ENCODE data around the gene COX7C.
"Not testable (repeated sequence)": the region's sequence is repeated elsewhere in the genome, so short reads cannot be mapped to it uniquely, and the experiment has no call there.

The COX7C gene, protein sequence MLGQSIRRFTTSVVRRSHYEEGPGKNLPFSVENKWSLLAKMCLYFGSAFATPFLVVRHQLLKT

DNA sequence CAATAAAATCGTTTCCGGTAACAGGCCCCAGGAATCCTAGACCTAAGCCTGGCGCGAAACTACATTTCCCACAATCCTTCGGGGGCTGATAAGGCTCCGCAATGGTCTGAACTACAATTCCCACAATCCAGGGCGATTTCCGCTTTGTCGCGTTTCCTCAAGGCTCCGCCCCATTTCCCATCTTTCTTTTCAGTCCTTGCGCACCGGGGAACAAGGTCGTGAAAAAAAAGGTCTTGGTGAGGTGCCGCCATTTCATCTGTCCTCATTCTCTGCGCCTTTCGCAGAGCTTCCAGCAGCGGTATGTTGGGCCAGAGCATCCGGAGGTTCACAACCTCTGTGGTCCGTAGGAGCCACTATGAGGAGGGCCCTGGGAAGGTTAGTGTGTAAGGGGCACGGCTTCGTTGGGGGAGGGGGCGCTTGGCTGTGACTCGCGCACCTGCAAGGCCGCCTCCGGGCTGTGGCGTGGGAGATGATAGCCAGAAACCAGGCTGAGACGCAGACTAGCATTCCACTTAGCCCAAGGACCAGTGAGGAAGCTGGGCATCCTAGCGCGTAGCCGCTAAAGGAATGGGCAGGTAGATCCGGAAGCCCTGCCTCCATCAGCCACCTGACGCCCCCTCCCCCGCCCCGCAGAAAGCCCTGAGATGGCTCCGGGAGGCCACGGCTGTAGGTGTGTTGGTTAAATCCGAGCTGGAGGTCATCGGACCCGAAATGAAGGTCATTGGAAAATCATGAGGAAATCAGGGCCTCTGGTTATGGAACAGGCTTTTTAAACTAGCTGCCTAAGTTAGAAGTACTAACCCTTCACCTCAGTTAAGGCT, at the start of gene COX7C:
COX7C (plus strand) TSS at position 186 of the 821 bp plus-strand sequence; CDS start at position 301, 115 bp downstream.
- H3K27ac Mint-ChIP-seq: peak within 1 kb of the TSS; percentile 96 to 99 (median 99)
- peak within 1 kb of the TSS; percentile 99 to 100 (median 100) for H3K4me3 Mint-ChIP-seq
- H3K9me3 Mint-ChIP-seq: peaks cover 2% of the 10 kb centered on the region
- H3K4me1 Mint-ChIP-seq: peaks cover 13% of the 10 kb centered on the region
- TF ChIP-seq, protein P1, sequence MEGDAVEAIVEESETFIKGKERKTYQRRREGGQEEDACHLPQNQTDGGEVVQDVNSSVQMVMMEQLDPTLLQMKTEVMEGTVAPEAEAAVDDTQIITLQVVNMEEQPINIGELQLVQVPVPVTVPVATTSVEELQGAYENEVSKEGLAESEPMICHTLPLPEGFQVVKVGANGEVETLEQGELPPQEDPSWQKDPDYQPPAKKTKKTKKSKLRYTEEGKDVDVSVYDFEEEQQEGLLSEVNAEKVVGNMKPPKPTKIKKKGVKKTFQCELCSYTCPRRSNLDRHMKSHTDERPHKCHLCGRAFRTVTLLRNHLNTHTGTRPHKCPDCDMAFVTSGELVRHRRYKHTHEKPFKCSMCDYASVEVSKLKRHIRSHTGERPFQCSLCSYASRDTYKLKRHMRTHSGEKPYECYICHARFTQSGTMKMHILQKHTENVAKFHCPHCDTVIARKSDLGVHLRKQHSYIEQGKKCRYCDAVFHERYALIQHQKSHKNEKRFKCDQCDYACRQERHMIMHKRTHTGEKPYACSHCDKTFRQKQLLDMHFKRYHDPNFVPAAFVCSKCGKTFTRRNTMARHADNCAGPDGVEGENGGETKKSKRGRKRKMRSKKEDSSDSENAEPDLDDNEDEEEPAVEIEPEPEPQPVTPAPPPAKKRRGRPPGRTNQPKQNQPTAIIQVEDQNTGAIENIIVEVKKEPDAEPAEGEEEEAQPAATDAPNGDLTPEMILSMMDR (IDR thresholded peaks at IDR 0.05; ENCODE audit: unreplicated experiment in 3 of 3): no peak
- no peaks in the 10 kb centered on the region for H3K27me3 Mint-ChIP-seq (ENCODE audit: low read depth)
- H3K36me3 Mint-ChIP-seq (ENCODE audit: low read depth): peaks cover 38% of the 10 kb centered on the region

DNA sequence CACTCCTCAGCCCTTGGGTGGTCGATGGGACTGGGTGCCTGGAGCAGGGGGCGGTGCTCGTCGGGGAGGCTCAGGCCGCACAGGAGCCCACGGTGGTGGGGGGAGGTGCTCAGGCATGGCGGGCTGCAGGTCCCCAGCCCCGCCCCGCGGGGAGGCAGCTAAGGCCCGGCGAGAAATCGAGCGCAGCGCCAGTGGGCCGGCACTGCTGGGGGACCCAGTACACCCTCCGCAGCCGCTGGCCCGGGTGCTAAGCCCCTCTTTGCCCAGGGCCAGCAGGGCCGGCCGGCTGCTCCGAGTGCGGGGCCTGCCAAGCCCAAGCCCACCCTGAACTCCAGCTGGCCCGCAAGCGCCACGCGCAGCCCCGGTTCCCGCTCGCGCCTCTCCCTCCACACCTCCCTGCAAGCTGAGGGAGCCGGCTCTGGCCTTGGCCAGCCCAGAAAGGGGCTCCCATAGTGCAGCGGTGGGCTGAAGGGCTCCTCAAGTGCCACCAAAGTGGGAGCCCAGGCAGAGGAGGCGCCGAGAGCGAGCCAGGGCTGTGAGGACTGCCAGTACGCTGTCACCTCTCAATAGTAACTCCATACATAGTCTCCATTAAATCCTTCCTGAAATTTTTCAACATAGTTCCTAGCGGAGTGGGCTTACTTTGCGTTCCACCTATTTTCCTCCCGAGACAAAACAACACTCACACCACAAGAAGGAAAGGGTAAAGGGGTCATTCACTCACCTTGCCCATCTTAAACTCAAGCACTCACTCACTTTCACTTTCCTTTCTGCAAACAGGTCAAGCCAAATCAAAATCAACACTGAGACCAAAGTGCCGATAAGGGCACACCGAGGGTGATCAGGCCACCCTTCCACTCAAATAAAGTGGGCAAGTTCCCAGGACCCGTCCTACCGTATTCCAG, 48.0 kb upstream of the COX7C start:
- H3K9me3 Mint-ChIP-seq; H3K36me3 Mint-ChIP-seq (ENCODE audit: low read depth); H3K4me3 Mint-ChIP-seq; H3K27me3 Mint-ChIP-seq (ENCODE audit: low read depth); H3K4me1 Mint-ChIP-seq; H3K27ac Mint-ChIP-seq: not testable (repeated sequence)

DNA sequence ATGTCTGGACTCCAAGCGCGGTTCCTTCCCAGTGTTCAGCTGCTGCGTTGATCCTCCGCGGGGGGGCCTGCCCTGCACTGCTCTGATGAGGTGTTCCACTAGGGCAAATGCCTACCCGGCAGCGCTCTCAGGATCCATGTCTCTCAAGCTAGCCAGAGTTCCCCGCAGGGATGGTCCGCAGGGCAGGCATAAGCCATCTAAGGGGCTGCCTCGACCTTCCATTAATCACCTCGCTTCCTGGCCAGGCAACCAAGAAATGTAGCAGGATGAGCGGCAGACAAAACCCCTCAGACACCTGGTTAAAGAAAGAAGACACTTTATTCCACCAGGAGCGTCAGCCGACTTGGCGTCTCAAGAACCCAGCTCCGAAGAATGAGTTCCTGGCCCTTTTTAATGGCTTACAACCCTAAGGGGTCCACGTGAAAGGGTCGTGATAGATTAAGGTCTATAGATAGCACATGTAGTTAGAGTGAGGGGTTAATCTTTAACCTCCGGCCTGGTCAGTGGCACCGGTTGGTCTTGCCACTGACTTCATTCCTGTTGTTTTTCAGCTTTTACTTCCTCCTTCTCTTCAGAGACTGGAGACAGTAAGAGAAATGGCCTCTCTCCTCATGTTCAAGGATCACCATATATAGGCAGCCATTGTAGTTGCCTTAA, 47.2 kb upstream of the COX7C start:
- H3K4me3 Mint-ChIP-seq: no peak overlapping the region
- TF ChIP-seq, protein P1 (IDR thresholded peaks at IDR 0.05; ENCODE audit: unreplicated experiment in 3 of 3): no peak
- H3K9me3 Mint-ChIP-seq: peaks cover 7% of the 10 kb centered on the region
- peak overlapping the region in 1 of 3 experiments; percentile 28 for H3K27ac Mint-ChIP-seq
- no peaks in the 10 kb centered on the region for H3K4me1 Mint-ChIP-seq
- H3K36me3 Mint-ChIP-seq (ENCODE audit: low read depth): peaks cover 4% of the 10 kb centered on the region
- peaks cover 4% of the 10 kb centered on the region for H3K27me3 Mint-ChIP-seq (ENCODE audit: low read depth)

DNA sequence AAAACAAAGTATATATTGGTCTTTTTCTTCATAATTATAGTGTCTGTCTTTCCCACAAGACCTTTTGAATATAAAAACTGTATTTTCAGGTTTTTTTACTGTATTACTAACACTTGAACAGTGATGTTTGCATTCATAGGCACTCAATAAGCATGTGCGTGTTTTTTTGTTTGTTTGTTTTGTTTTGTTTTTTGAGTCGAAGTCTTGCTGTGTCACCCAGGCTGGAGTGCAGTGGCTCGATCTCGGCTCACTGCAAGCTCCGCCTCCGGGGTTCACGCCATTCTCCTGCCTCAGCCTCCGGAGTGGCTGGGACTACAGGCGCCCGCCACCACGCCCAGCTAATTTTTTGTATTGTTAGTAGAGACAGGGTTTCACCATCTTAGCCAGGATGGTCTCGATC, 46.6 kb upstream of the COX7C start:
- H3K36me3 Mint-ChIP-seq (ENCODE audit: low read depth); H3K9me3 Mint-ChIP-seq; H3K4me1 Mint-ChIP-seq; H3K4me3 Mint-ChIP-seq; H3K27me3 Mint-ChIP-seq (ENCODE audit: low read depth); H3K27ac Mint-ChIP-seq: not testable (repeated sequence)

DNA sequence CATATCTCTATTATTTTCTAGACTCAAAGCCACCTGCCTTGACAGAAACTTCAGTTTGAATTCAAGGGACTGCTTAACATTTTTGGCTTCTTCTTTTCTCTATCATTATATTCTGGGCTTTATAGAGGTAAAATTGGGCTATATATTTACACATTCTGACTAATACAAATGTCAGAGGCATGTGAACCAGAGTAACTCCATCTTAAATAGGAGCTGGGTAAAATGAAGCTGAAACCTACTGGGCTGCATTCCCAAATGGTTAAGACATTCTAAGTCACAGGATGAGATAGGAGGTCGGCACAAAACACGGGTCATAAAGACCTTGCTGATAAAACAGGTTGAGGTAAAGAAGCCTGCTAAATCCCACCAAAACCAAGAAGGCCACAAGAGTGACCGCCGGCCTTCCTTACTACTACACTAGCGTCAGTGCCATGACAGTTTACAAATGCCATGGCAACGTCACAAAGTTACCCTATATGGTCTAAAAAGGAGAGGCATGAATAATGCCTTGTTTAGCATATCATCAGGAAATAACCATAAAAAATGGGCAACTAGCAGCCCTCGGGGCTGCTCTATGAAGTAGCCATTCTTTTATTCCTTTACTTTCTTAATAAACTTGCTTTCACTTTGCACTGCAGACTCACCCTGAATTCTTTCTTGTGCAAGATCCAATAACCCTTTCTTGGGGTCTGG, 44.8 kb upstream of the COX7C start:
- Mint-ChIP-seq H3K4me1 (no peaks in the 10 kb centered on the region), H3K27ac (no peak overlapping the region), H3K27me3 (ENCODE audit: low read depth) (peaks cover 4% of the 10 kb centered on the region), H3K36me3 (ENCODE audit: low read depth) (peaks cover 4% of the 10 kb centered on the region), H3K4me3 (no peak overlapping the region), H3K9me3 (peaks cover 7% of the 10 kb centered on the region)
- TF ChIP-seq, protein P1 (IDR thresholded peaks at IDR 0.05; ENCODE audit: unreplicated experiment in 3 of 3): no peak

DNA sequence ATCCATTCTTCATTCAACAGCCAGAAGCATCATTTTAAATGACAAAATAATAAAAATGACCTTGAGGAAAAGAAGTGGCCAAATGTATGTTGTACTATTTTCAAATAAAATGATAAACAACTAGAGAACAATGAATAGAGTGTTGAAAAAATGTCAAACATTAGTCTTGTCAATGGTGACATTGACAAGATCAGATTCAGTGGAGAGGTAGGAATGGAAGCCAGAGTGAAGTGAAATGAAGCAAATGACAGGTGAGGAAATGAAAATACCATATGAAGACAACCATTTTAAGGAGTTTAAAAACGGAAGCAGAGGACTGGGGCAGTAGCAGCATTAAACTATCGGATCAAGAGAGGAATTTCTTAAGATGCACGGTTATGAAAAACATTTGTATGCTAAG, 38.2 kb upstream of the COX7C start:
- H3K36me3 Mint-ChIP-seq (ENCODE audit: low read depth): no peaks in the 10 kb centered on the region
- no peak overlapping the region for H3K4me3 Mint-ChIP-seq
- H3K27ac Mint-ChIP-seq: no peak overlapping the region
- TF ChIP-seq, protein P1 (IDR thresholded peaks at IDR 0.05; ENCODE audit: unreplicated experiment in 3 of 3): no peak
- H3K27me3 Mint-ChIP-seq (ENCODE audit: low read depth): no peaks in the 10 kb centered on the region
- no peaks in the 10 kb centered on the region for H3K9me3 Mint-ChIP-seq
- no peaks in the 10 kb centered on the region for H3K4me1 Mint-ChIP-seq
